ENCODE results near the gene SLC6A11.

DNA sequence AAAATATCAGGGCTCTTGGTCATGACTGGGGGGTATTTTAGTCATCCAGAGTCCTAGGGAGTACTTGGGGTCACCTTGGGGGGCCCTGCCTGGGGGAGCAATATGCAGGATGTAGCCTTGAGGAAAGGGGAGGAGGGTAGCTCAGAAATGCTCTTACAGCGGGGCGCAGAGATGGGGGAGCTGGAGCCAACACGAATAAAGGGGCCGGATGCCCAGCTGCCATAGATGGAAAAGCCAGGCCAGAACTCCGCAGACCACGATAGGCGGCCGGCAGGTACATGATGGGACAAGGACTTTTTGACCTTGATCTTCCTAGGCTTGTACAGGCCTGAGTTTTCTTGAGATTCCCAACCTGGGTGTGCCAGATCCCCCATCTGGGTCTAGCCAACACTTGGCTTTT is 128.8 kb downstream of the SLC6A11 start:
- TF ChIP-seq, protein P1, sequence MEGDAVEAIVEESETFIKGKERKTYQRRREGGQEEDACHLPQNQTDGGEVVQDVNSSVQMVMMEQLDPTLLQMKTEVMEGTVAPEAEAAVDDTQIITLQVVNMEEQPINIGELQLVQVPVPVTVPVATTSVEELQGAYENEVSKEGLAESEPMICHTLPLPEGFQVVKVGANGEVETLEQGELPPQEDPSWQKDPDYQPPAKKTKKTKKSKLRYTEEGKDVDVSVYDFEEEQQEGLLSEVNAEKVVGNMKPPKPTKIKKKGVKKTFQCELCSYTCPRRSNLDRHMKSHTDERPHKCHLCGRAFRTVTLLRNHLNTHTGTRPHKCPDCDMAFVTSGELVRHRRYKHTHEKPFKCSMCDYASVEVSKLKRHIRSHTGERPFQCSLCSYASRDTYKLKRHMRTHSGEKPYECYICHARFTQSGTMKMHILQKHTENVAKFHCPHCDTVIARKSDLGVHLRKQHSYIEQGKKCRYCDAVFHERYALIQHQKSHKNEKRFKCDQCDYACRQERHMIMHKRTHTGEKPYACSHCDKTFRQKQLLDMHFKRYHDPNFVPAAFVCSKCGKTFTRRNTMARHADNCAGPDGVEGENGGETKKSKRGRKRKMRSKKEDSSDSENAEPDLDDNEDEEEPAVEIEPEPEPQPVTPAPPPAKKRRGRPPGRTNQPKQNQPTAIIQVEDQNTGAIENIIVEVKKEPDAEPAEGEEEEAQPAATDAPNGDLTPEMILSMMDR (optimal IDR thresholded peaks at IDR 0.05 in 1 of 3, IDR thresholded peaks at IDR 0.05 in 1 of 3, conservative IDR thresholded peaks at IDR 0.05 in 1 of 3; ENCODE audit: extremely low read depth in 1 of 3, insufficient read depth in 2 of 3, low read length in 3 of 3), result no peak
- TF ChIP-seq EZH2 (IDR thresholded peaks at IDR 0.05; ENCODE audit: low read length), result no peak
